Caki2 (cell line): ENCODE measurements around the gene ARHGAP10. TPM values are rescaled to one million over a fixed set of nuclear protein-coding genes. Genes with fewer than 3 reads are reported as not detected.

Experiments used
- DNase-seq: peaks from one replicate; pipeline ENCODE4 v3.0.0-alpha.2; 2015; ENCODE audit warnings: low read depth
- in situ Hi-C: cut with HindIII; loops from 2 replicates; pipeline ENCODE4 v1.10.0; 2016; ENCODE audit warnings: low sequenced_read_pairs, low pct_unique_long_range_greater_than_20kb, mixed read lengths
- total RNA-seq: library from RNA; depleted of rRNA; stranded (reverse); fragments of >200 nt; shearing (Covaris generic); gene quantifications from 2 replicates; pipeline ENCODE4 v1.2.3, GENCODE V29; 2014; ENCODE audit warnings: low replicate concordance

The ARHGAP10 gene
- total RNA-seq, 1 experiment from 2014 or later = 8.3 TPM

DNA sequence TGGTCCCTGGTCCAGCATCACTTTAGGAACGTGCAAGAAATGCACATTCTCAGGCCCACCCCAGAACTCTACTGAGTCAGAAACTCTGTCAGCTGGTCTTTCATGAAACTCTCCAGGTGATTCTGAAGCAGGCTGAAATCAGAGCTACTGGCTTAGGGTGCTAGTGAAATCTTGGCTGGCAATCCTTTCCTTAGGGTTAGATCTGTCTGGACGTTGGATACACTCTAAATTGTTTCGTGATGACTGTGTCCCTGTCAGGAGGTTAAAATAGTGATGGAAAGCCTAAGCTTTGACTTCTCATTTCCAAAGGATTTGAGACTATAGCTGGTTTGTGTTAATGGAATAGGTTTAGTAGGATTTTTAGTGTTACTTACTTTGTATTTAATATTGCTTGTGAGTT lies 99.1 kb downstream of the ARHGAP10 start:
- in situ Hi-C loops = no loop called here

DNA sequence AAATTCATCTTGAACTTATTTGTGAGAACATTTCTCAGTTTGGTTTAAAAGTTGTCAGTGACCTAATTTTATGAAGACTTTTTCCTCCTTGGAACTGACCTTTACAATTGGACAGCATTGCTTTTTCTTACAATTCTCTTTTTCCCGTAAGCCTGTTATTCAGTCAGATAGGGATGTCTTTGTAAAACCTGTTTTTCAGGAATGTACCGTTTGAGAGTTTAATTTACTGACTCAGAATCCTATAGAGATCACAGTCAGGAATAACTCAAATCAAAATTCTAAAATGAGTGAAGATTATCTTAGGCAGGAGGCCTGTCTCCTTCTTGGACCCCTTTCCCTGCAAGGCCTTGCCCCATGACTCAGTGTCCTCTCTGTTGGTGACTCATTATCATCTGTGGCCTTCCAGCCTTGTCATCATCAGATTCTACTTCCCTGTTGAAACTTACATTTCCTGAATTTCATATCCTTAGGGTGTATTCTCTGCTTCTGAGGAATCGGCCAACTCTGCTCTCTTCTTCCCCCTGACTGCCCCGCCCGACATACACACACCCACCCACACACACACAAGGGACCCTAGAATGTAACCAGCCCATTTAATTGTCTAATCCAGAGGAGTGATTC lies 99.8 kb downstream of the ARHGAP10 start:
- DNase-seq = peak; percentile 71
- in situ Hi-C loops = no loop called here

More for the DNA sequence above, 99.1 kb downstream of the ARHGAP10 start:
- DNase-seq = no peak

DNA sequence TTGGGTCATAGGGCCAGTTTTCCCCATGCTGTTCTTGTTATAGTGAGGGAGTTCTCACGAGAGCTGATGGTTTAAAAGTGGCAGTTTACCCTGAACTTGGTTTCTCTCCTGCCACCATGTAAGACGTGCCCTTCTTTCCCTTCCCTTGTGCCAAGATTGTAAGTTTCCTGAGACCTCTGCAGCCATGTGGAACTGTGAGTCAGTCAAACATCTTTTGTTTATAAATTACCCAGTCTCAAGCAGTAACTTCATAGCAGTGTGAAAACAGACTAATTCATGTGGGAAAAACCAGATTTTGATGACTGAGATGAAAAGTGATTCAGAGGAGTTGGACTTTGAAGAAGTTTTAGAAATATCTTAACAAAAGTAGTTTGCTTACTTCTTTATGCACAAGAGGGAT lies 101.4 kb downstream of the ARHGAP10 start:
- peak; percentile 57 for DNase-seq
- in situ Hi-C loops = no loop called here

DNA sequence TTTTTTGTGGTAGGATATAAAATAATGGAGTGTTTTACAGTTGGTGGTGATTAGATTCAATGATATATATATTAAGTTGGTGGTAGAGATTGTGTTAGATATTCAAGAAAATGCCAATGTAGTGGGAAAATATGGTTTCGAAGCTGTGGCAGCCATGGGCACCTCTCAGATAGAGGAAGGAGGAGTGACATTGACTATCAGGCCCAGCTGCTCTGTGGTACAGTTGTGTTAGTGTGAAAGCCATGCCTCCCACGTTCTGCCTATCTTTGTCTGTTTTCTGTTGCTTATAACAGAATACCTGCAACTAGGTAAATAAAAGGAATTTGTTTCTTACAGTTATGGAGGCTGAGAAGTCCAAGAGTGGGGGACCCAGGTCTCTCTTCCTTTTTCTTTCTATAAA lies 101.9 kb downstream of the ARHGAP10 start:
- in situ Hi-C loops = no loop called here

DNA sequence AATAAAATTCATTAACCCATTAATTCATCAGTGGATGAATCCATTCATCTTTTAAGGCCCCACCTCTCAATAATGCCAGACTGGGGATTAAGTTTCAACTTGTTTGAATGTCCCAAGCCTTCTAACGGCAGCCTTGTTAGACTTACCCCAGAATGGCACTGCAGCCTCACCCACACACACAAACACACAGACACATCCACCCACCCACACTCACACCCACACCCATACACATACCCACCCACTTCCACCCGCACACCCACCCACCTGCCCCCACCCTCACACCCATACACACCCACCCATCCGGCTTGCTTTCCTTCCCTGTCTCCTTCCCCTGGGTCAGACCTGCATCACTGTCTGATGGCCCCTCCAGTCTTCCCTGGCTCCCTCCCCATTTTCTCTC lies 102.6 kb downstream of the ARHGAP10 start:
- in situ Hi-C loops = no loop called here
- no peak for DNase-seq

More for the DNA sequence above, 101.9 kb downstream of the ARHGAP10 start:
- no peak for DNase-seq

DNA sequence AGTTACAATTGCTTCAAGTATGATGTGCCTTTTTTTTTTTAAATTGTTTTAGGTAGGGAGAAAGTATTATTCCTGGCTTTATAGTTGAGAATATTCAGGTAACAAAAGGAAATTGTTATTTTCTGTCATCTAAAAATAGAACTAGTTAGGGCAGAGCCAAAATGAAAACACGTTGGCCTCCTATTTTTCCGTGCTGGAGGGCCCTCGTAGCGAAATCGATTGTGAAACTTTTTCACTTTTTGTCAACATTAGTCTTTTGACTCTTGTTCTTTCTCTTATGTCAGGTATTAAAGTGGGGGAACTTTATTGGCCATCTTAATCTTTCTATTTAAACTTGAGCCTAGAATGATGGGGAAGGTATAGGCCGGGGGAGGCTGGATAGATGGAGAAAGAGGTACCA lies 104.9 kb downstream of the ARHGAP10 start:
- in situ Hi-C loops = no loop called here
- no peak for DNase-seq

DNA sequence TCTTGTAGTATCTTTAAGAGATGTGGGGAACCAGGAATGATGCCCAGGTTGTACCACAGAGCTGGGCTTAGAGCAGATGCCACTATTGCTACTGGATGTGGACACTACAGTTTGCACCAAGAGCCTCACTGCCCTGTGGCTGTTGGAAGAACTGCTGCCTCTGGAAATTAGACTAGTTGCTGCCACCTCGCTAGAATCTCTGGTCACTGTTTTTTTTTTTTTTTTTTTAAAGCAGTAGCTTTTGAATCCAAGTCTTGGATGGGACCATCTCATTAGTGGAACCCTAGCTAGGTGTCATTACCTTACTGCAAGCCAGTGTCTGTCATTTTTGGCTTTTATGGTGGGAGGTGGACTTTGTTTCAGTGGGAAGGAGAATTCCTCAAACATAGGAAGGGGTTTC lies 105.5 kb downstream of the ARHGAP10 start:
- DNase-seq = no peak
- in situ Hi-C loops = no loop called here

DNA sequence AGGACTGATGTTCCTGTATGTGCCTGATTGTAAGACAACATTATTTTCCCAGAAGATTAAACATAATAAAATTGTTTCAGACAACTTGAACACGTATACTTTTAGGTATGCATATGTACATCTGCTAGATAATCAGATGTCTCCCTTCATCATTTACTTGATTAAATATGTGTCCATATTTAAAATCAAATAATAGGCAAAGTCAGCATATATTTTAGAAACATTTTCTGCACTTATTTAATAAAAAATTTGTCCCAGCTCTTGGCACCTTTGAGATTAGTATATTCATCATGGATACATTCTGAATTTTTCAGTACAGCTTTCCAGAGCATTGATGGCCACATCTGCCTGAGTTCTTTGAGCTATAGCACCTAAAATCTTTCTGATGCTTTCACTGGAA lies 106.0 kb downstream of the ARHGAP10 start:
- in situ Hi-C loops = no loop called here
- DNase-seq = no peak

DNA sequence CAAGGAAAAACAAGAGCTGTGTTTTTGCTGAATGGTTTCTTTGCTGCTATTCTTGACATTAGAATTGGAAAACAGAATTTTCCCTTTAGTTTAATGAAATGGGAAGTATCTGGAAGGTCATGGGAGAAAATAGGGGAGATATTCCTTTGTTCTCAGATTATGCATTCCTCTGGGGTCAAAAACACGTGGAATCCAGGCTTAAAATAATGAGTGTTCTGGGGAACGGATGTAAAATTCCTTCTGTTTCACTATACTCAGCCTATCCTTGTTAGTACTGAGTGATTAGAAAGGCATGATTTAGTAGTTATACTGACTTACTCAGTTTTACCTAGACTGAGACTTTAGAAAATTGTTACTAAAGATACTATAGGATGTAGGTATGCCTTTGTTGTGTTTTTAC lies 107.3 kb downstream of the ARHGAP10 start:
- in situ Hi-C loops = no loop called here
- DNase-seq = no peak

DNA sequence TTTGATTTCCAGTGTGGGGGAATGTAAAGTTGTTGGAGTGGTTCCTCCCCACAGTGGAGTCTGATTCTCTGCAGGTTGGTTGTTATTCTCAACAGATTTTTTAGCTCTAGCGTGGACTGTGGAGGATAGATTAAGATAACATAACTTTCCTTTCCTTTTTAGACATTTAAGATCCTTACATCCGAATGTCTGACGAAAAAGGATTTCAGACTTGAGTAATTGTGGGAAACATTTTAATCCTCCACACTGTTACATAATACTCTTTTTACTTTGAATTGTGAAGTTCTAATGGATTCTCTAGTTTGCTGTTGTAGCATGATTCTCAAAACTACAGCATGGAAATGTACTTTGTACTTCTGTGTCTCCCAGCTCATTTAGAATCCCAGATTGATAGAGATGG lies 107.8 kb downstream of the ARHGAP10 start:
- DNase-seq = no peak
- in situ Hi-C loops = no loop called here

DNA sequence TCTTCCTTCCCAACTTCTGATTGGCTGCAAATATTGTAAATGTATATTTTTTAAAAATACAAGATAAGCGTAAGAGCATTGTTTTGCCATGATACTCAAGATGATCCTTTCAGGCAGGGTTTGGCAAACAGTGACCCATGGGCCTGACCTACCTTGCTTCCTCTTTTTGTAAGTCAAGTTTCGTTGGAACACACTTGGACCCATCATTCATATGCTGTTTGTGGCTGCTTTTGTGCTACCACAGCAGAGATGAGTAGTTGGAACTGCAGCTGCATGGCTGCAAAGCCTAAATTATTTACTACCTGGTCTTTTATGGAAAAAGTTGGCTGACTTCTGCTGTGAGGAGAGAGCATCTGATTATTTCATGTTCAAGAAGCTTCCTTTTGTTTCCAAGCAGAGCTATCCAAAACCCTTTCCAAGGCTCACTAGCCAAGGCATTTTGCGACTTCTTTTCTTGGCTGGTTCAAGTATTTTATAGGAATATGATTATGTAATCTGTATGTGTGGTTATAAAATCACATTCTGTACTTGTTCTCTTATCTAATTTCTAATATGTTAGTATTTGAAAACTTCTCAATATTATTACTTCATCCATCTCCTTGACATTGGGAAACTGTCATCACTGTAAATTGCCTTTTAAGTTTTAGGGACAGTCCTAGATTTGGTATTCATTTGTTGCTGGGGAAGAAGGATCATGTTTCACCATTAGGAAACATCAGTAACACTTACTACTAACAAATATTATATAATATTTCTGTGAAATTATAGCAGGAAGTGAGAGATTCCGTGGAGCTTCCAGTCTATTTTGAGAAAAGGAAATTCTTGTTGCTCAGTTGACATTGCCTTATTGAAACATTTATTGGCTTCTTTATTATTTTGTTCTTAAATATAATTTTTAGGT lies 109.2 kb downstream of the ARHGAP10 start:
- DNase-seq = no peak
- in situ Hi-C loops = no loop called here

DNA sequence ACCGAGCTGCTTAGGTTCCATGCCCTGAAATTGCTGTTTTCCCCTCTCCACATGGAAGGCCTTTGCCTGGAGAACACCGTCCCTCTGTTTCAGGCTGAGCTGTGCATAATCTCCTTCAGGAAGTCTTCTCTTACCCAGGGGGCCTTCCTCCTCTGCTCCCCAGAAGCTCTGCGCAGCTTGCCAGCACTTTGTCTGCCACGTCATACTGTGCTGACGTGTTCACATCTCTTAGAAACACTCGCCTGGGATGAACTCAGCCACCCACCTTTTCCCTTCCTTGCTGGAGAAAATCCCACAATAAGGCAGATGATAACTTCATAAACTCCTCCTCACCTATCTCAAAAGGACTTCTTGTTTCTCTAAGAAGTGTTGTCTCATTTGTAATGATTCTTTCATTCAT lies 110.7 kb downstream of the ARHGAP10 start:
- in situ Hi-C loops = no loop called here
- no peak for DNase-seq

DNA sequence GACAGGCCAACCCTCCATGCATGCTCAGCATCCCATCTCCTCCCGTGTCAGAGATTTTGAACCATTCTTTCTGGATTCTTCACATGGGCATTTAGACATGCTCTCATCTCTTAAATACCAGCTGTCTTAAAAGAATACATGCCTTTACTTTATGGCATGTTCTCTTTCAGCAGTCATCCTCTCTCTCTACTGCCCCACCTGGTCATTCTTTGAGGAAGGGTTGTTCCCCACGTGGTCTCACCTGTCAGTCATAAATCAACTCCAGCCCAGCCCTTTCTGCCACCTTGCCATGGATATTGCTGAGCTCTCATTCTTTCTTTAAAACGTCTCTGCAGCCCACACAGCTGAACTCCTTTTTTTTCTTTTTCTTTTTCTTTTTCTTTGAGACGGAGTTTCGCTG lies 111.3 kb downstream of the ARHGAP10 start:
- in situ Hi-C loops = no loop called here
- DNase-seq = peak; percentile 32

DNA sequence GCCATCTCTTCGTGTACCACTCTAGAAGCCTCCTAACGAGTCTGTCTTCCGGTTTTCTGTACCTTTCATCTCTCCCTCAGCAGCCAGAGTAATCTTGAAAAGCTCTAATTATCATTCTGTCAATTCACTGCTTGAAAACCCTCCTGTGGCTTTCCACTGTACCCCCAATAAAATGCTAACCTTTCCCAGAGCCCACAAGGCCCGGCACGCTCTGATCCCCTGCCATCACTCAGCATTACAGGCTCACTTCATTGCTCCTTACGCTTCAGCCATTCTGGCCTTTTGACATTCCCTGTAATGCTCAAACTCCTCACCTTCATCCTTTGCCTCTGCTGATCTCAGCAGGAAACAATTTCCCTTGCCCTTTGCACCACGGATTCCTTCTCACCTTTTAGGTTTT lies 112.9 kb downstream of the ARHGAP10 start:
- in situ Hi-C loops = no loop called here
- no peak for DNase-seq

DNA sequence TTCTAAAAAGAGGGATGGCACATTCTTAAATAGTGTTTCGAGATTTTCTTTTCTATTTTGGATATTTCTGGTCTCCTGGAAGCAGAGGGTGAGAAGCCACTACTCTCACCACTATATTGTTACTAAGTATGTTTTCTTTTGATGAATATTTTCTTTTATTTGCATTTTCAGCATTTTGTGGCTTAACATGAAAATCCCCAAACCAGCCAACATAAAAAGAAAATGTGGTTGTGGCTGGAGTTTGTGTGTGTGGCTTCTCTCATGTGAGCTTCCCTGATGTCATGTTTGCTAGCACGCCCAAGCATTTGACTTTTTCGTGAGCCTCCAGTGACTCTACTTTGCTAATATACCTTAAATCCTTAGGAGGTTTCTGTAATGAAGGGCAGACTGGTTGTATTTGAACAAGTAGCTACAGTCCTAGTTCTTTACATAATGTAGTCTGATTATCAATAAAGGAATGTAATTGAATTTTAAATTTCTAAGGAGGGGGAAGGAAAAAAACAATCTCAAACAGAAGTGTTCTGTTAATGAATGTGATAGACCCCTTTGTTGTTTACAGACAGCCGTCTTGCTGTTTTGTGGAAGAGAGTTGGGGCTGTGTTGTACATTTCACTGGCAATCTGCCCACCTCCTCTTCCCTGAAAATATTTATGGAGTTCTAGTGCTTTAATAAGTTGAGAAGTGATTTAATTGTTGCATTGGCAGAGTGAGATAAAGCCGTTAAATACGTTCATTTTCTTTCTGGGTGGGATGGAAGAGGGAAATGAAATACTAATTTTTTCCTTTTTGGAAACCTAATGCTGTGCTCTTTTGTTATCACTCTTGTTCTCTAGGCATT lies 114.6 kb downstream of the ARHGAP10 start:
- DNase-seq = no peak
- in situ Hi-C loops = no loop called here

DNA sequence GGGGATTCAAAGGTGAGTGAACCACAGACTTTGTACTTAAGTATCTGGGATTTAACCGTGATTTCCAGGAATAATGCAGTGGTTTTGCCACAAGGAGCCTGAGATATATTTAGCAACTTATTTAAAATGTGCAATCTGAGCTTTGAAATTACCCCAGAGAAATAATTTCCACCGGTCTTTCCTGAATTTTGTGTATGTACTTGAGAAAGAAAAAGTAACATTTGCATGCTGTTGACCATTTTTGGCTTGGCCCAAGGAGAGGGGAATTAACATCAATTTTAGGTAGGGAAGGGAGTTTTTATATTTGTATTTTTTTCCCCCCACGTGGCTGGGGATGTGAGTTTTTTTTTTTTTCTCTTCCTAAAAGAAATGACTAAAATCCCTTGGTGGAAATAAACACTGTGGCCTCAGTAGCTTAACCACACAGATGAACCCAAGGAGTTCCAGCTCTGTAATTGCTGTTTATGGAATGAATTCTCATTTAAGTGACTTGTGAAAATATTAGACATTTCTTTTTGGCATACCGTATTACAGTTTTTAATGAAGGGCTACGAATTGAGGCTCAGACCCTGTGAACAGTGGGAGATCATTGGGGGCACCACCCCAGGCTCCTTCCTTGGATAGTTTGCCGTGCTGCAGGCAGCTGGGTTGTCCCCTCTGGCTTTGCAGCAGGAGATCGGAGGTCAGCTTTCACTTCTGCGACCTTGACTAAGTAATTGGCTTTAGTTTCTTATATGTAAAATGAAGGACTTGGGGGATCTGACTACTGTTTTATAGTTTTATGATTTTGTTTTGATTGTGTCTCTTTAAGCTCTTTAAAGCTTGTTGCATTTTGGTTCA lies 116.1 kb downstream of the ARHGAP10 start:
- in situ Hi-C loops = no loop called here
- DNase-seq = no peak

DNA sequence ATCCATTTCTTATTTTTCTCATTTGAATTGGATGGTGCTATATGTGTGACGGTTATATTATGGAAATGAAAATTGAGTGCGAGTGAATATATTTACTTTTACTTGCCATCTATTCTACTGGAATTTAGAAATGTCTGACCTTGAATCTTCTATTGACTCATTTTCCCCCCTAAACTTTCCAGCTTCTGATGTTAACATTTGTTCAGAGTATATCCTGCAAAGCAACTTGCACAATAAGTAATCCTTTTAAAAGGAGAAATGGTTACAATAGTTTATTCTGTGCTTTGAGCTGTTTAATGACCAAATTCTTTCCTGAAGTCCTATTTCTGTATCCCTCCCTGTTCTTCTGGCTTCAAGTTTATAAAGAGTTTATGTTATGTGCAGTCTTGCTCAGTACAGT lies 116.7 kb downstream of the ARHGAP10 start:
- DNase-seq = no peak
- in situ Hi-C loops = no loop called here

DNA sequence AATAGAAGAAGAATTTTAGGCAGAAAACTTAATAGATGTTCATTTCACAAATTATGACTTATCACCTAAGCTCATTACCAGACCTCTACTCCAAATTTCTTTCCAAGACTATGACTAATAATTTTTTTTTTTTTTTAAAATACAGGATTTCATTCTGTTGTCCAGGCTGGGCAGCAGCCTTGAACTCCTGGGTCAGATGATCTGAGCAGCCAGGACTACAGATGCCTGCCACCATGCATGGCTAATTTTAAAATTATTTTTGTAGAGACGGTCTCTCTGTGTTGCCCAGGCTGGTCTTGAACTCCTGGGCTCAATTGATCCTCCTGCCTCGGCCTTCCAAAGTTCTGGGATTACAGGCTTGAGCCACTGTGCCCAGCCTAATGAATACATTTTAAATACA lies 119.2 kb downstream of the ARHGAP10 start:
- in situ Hi-C loops = loop anchor here (25.0 kb wide), 1 partner anchor 139 kb away; no protein-coding TSS in a partner anchor
- DNase-seq = no peak
